A549 treated with Hydrocortisone at 1 μM for 4 hours (cell line): ENCODE measurements around the gene VWA5B1. TPM values are rescaled to one million over a fixed set of nuclear protein-coding genes. Genes with fewer than 3 reads are reported as not detected.

ENCODE experiments used
- total RNA-seq: library from RNA; stranded (reverse); fragments of 200-300 nt; extraction: Qiagen RNA extraction; gene quantifications from 5 replicates; pipeline ENCODE4 v1.2.3, GENCODE V29; 2022

The VWA5B1 gene
- not detected in 5 replicates for total RNA-seq

GRCh38 chr1:20290624-20291597 is at the start of gene VWA5B1:
Gene VWA5B1, plus strand, starts transcription at chr1:20290875. Its CDS starts 19,727 bp downstream, at chr1:20310602.

Other genes with a start within 250 kb of the VWA5B1 start
- not detected in 5 replicates for gene PLA2G5, start 220.7 kb upstream of the VWA5B1 start, total RNA-seq
- gene PLA2G2D, start 171.3 kb upstream of the VWA5B1 start, total RNA-seq = 0.03 TPM in 1 of 5 replicates, not detected in the others
- gene PLA2G2F, start 151.6 kb upstream of the VWA5B1 start, total RNA-seq = not detected in 5 replicates
- gene UBXN10, start 104.8 kb upstream of the VWA5B1 start, total RNA-seq = not detected in 5 replicates
- gene PLA2G2C, start 104.4 kb upstream of the VWA5B1 start, total RNA-seq = not detected in 5 replicates
- 47.5 to 62.6 TPM (median 61.1 TPM) in 5 replicates for gene CAMK2N1, start 195.3 kb downstream of the VWA5B1 start, total RNA-seq
- gene MUL1, start 217.3 kb downstream of the VWA5B1 start, total RNA-seq = 43.3 to 47.2 TPM (median 46.4 TPM) in 5 replicates